Measurements from ENCODE around the gene INTS11.

The INTS11 gene

GRCh38 chr1:1310476-1311053 is 13.9 kb downstream of the INTS11 start:
- DNase-seq: no peak

DNA sequence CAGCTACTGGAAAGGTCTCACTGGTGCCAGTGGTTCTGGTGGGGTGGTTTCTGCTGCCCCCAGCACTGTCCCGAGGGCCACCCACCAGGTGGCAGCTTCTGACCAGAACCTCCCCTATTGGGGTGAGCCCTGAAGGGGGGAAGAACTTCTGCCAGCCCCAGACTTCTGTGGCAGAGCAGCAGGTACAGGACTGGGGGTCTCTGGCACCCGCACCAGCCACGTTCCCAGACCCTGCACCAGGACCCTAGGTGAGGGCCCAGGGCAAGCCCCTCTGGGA is 14.4 kb downstream of the INTS11 start:
- no peak for DNase-seq

GRCh38 chr1:1309251-1310108 is 15.0 kb downstream of the INTS11 start:
- DNase-seq: no peak

GRCh38 chr1:1308756-1309250 is 15.7 kb downstream of the INTS11 start:
- no peak for DNase-seq

DNA sequence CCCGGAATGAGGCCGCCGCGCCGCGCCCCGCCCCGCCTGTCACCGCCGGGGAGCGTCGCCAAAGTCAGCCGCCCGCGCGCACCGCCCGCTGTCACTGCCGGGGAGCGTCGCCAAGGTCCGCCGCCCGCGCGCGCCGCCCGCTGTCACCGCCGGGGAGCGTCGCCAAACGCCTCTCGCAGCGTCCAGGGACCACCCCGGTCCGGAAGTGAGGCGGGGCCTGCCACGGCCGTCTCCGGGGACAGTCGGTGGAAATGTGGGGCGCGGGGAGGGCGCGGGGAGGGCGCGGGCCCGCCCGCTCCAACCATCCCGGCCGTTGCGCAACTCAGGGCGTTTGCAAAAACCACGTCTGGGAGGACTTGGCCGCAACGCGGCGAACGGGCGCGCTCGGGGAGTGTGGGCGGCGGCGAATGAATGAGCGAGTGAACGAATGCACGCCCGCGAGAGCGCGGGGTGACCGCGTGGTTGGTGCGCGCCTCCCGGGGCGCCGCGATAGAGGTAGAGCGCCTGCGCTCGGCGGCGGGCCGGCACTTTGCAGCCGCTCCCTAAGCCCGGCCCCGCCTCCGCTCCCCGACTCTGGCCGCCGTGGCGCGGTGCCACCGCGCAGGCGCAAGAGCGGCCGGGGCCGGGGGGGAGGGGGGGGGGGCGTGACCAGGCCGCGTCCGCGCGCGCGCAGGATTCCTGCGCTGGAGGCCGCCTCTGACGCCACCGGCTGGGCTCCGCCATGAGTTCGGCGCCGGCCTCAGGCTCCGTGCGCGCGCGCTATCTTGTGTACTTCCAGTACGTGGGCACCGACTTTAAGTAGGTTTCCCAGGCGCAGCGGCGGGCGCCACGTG is 16.3 kb downstream of the INTS11 start, which contains the start of the genes ACAP3 and PUSL1:
Gene ACAP3 (minus strand): TSS at position 8 of the 833 bp plus-strand sequence. CDS start 115 bp downstream, outside the sequence.
Gene PUSL1 (plus strand): TSS at position 675 of the 833 bp plus-strand sequence. CDS start 47 bp downstream, at position 722.
- DNase-seq: peak; percentile 74 to 87

DNA sequence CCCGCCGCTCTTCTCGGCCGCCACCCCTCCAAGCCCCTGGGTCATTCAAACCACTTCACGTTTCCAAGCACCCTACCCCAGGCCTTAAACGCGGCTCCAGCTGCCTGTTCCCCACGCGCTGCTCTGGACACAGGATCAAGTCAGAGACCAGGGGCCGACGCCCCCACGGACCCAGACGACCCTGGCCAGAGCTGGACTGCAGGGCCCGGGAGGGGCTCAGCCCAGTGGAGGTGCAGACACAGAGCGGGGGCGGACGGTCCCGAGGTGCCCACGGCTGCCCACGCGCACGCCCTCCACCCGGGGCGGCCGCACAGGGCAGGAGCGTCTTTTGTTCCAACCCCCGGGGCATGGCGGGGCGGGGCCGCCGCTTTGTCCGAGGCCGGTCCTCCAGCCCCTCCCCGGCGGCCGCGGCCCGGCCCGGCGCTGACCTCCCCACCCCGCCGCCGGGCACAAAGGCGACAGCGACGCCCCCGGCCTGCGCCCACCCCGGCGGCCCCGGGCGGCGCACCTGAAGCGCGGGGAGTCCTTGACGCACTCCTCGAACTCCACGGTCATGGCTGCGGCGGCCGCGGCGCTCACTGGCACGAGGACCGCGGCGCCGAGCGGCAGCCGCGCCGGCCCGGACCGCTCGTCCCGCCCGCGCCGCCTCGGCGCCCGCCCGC is 17.1 kb downstream of the INTS11 start:
- no peak for DNase-seq

- no peak for DNase-seq
Observed at GRCh38 chr1:1306661-1307260, 17.7 kb downstream of the INTS11 start.

DNA sequence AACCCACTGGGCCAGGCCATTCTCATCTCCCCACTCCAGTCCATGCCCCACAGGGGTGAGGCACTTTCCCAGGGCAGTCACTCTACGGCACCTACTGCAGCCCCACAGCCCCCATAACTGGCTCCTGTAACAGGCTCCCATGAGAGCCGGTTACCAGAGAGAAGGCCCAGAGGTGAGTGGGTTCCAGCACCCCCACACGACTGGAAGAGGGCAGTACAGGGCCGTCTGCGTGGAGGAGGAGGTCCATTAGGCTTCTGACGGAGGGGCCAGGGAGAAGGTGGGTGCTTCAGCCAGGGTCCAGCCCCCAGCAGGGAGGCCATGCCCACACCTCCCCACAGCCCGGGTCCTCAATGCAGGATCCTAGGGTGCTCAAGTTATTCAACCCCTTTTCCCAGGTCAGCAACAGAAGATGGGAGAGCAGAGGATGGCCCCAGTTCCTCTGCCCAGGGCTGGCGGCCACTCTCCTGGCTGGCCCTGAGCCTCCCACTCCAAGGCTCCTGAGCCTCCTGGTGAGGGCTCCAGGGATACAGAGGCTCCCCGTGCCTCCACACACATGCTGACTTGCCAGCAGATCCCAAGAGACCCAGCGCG is 18.3 kb downstream of the INTS11 start:
- no peak for DNase-seq

GRCh38 chr1:1305300-1306069 is 19.0 kb downstream of the INTS11 start:
- DNase-seq: peak; percentile 51 to 55

GRCh38 chr1:1304331-1305299 is 19.8 kb downstream of the INTS11 start:
- peak; percentile 84 to 86 for DNase-seq

- DNase-seq: no peak
Observed at GRCh38 chr1:1303736-1304135, 20.7 kb downstream of the INTS11 start.

DNA sequence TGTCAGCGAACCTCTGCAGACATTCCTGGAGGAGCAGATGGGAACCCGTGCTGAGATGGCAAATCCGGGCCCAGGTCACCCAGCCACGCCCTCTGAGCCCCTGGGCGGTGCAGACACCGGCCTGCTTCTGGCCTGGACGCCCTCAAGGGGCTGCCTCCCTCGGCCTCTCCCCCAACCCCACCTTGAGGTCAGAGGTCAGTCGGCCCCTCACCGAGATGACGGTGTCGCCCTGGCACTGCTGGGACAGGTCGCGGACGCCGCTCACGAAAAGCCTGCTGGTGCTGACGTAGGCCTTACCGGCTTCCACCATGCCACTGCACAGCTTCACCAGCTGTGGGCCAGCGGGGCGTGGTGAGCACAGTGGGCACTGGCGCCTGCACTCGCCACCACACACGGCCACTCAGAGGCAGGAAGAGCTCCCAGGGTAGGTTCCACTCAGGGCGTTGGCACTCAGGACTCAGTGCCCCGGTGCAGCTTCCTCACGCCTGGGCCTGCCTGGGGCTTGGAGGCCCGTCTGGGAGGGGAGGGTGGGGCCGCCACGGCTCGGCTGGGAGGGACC is 21.4 kb downstream of the INTS11 start:
- DNase-seq: no peak

DNA sequence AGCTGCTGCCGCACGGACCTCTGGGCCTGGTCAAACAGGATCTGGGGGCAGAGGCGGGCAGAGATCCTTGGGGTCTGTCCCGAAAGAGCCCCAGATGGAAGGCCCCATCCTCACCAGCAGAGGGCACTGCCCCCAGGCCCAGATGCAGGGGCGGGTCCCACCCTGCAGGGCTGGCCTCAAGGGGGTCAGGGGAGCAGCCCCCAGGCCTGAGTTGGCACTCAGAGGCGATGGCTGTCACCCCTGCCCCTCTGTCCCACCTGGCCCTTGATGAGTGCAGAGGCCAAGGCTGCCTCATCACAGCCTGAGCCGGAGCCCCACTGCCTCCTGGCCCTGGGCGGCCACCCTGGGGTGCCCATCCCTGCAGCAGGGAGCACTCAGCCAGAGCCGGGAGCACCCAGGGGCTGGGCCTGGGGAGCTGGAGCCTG is 22.4 kb downstream of the INTS11 start:
- DNase-seq: no peak

DNA sequence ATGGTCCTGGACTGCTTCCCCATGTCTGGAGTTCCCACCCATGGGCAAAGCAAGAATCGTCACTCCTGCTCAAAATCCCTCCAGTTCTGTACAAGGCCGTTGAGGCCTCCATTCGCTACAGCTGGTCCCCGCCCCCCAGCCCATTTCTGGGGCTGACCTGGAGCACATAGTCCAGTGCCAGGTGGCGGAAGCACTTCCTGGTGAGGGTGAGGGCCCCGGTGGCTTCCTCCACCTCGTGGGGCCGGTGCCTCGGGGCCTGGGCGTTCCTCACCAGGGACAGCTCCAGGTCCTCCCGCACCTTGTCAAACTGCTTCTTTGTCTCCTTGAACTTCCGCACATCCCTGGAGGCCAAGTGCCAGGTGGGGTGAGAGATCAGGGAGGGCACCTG is 24.1 kb downstream of the INTS11 start:
- no peak for DNase-seq

GRCh38 chr1:1299686-1300351 is 24.6 kb downstream of the INTS11 start:
- no peak for DNase-seq

DNA sequence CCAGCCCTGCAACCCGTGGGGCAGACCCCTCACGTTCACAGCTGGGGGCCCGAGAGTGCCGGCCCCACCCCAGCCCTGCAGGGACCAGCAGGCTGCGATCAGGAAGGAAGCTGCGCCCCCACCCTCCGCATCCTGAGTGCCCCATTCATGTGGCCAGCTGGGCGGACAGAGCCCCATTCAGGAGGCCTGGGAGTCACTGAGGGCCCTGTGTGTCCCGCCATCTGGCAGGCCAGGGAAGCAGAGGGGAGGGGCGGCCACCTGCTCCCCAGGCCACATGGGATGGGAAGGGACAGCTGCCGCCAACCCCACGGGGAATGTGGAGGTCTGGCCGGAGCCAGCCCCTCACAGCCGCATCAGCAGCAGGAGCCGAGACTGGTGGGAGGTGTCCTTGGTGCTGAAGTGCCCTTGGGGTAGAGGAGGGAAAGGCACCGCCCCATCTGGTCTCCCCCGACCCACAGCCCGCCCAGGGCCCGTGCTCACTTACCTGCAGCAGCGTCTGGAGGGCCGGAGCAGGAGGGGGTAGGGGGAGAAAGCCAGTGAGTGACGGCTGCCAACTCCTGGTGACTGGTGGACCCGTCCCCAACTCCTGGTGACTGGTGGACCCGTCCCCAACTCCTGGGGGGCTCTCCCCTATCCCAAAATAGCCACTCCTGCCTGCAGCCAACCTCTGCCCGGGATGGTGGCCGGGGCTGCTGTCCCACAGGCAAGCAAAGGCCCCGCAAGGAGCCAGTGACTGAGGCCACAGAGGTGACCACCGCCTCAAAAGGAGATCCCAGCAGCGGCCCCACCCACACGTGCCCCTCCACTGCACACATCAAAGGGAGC is 25.4 kb downstream of the INTS11 start:
- DNase-seq: peak in 1 of 2 experiments; percentile 67

DNA sequence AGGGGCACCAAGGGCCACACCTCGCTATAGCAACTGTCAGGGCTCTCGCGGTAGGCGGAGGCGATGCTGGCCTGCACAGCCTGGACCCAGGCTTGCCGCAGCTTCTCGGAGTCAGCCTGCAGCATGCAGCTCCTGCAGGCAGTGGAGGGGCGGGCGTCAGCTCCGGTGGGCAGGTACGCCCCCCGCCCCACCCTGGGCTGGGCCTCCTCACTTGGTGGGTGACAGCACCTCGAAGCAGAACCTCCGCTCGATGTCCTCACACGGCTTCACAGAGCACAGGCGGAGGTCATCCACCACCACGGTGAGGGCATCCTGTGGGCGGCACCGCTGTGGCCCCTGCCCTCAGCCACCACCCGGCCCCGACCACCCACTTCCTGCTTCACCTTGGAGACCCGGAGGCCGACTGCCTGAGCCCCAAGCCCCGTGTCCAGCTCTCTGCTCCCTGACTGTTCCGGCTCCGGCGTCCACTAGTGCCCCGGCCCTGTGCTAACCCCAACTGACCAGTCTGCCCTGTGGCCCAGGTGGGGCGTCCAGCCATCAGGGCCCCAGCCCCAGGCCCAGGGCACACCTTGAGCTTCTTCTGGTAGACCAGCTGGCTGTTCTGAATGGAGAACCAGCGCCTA is 26.5 kb downstream of the INTS11 start:
- DNase-seq: no peak

Measured in SHP77 (cell line).